Uterus (tissue), 4 donors: ENCODE measurements around the gene MIB2. TPM values are rescaled to one million over a fixed set of nuclear protein-coding genes. Genes with fewer than 3 reads are reported as not detected.

Source experiments
- DNase-seq, 2 donors: peaks; one replicate each; pipeline ENCODE4 v3.0.0-alpha.2; 2019 to 2020
- H3K27ac ChIP-seq, 2 donors: fragments of 200-600 bp; sonication (generic); 1 replicate in 1 of 2; 2 replicates in 1 of 2; pipeline ENCODE4 v1.5.1; 2016 to 2018
- H3K27me3 ChIP-seq, 2 donors: fragments of 200-600 bp; sonication (generic); one replicate each; pipeline ENCODE4 v1.5.1; 2018 to 2019; ENCODE audit warnings: control low read depth in 1 of 2
- H3K36me3 ChIP-seq, 2 donors: fragments of 200-600 bp; sonication (generic); one replicate each; pipeline ENCODE4 v1.5.1; 2019; ENCODE audit warnings: control low read depth in 1 of 2
- H3K4me1 ChIP-seq, 2 donors: fragments of 200-600 bp; sonication (generic); one replicate each; pipeline ENCODE4 v1.5.1; 2018 to 2019; ENCODE audit warnings: control low read depth in 1 of 2
- H3K4me3 ChIP-seq, 2 donors: fragments of 200-600 bp; sonication (generic); 1 replicate in 1 of 2; 2 replicates in 1 of 2; pipeline ENCODE4 v1.5.1; 2018 to 2019; ENCODE audit warnings: mild to moderate bottlenecking in 1 of 2
- H3K9me3 ChIP-seq, 2 donors: fragments of 200-600 bp; sonication (generic); one replicate each; pipeline ENCODE4 v1.5.1; 2019; ENCODE audit warnings: control low read depth in 1 of 2
- POLR2A ChIP-seq, 2 donors: fragments of 450-650 bp; IDR thresholded peaks; one replicate each; pipeline ENCODE4 v1.6.1; 2016; ENCODE audit warnings: antibody characterized with exemption in 2 of 2, mild to moderate bottlenecking in 1 of 2, moderate library complexity in 1 of 2
- intact Hi-C: fragments of 100-400 bp; cut with DNase I; formaldehyde crosslinking; loops from one replicate; pipeline ENCODE4 v1.15.1; 2023; ENCODE audit warnings: low total_unique reads
- total RNA-seq, 4 donors: library from RNA; depleted of rRNA in 3 of 4; stranded (reverse); fragments of >200 nt in 3 of 4; gene quantifications; one replicate each; pipeline versions ENCODE4 v1.1.0 to v1.2.4, GENCODE V29; 2014 to 2023
- TF ChIP-seq, protein P1 (sequence below), 4 experiments: fragments of 200-600 bp in 2 of 4; fragments of 450-650 bp in 2 of 4; sonication (generic) in 2 of 4; IDR thresholded peaks; one replicate each; pipeline ENCODE4 v1.5.1; 2016 to 2019; ENCODE audit warnings: antibody characterized with exemption in 4 of 4, mild to moderate bottlenecking in 2 of 4, moderate library complexity in 1 of 4
- donor health status: DM: yes; HTN: yes; CAD: no.

MIB2 gene
- total RNA-seq, 4 donors from 2014 or later, result 43.0 to 78.2 (median 57.6) TPM

DNA sequence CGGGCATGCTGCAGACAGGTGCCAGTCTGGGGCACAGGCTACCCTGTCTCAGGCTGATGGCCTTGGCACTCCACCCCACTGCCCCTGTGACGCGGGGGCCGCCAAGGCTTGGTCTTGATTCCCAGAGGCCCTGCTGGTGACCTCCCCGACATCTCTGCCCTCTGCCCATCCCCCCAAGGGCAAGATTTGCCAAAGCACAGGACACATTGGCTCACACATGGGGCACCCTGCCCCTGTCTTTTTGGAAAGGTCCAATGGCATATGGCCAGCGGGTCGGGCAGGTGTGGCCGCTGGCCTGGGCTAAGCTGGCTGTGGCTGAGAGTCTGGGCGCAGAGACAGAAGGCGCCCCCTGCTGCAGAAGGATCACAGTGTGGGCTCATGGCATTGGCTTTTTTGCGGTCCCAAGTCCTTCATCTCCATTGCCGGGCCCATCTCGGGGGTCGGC is 4.6 kb downstream of the MIB2 start:
- Histone ChIP-seq H3K36me3 (no peaks in the 10 kb centered on the region), H3K4me3 (no peak overlapping the region), H3K4me1 (peaks cover 0 to 14% of the 10 kb centered on the region in 2 donors), H3K27ac (no peak overlapping the region), H3K27me3 (no peaks in the 10 kb centered on the region), H3K9me3 (no peaks in the 10 kb centered on the region)
- intact Hi-C loops, result no loop called here
- DNase-seq, result no peak
- TF ChIP-seq, protein P1, sequence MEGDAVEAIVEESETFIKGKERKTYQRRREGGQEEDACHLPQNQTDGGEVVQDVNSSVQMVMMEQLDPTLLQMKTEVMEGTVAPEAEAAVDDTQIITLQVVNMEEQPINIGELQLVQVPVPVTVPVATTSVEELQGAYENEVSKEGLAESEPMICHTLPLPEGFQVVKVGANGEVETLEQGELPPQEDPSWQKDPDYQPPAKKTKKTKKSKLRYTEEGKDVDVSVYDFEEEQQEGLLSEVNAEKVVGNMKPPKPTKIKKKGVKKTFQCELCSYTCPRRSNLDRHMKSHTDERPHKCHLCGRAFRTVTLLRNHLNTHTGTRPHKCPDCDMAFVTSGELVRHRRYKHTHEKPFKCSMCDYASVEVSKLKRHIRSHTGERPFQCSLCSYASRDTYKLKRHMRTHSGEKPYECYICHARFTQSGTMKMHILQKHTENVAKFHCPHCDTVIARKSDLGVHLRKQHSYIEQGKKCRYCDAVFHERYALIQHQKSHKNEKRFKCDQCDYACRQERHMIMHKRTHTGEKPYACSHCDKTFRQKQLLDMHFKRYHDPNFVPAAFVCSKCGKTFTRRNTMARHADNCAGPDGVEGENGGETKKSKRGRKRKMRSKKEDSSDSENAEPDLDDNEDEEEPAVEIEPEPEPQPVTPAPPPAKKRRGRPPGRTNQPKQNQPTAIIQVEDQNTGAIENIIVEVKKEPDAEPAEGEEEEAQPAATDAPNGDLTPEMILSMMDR (IDR thresholded peaks at IDR 0.05), result no peak
- no peak for TF ChIP-seq POLR2A (IDR thresholded peaks at IDR 0.05)

DNA sequence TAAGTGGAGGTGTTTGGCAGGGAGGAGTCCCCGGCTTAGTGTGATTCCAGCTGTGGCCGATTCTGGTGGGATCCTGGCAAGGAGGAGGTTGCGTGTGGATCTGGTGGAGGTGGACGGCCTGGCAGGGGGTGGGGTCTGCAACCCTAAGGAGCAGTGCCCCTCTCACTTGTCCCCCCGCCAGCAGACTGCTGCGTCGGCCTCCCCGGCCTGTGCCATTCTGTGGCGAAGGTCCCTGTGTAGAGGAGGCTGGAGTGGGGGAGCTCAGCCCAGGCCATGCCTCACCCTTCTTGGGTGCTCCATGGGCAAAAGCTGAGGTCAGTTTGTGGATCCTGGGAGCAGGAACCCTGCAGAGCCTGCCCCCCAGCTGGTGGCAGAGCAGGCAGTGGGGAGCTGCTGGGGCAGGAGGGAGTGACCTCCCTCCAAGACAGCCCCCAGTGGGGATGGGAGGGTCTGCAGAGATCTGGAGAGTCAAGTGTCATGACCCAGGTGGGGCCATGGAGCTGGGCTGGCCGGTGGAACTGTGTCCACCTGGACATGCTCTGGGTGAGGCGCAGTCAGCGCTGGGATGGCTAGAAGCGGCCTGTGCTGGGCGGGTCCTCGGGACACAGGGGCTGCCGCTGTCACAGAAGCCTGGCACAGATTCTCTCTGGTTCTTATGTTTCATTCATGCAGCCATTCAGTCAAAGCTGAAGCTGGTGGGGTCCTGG is 5.3 kb downstream of the MIB2 start:
- Histone ChIP-seq H3K36me3 (no peaks in the 10 kb centered on the region), H3K4me3 (no peak overlapping the region), H3K4me1 (peaks cover 0 to 14% of the 10 kb centered on the region in 2 donors), H3K27ac (no peak overlapping the region), H3K9me3 (no peaks in the 10 kb centered on the region), H3K27me3 (no peaks in the 10 kb centered on the region)
- intact Hi-C loops, result no loop called here
- no peak for DNase-seq
- TF ChIP-seq, protein P1 (IDR thresholded peaks at IDR 0.05), result no peak
- no peak for TF ChIP-seq POLR2A (IDR thresholded peaks at IDR 0.05)

DNA sequence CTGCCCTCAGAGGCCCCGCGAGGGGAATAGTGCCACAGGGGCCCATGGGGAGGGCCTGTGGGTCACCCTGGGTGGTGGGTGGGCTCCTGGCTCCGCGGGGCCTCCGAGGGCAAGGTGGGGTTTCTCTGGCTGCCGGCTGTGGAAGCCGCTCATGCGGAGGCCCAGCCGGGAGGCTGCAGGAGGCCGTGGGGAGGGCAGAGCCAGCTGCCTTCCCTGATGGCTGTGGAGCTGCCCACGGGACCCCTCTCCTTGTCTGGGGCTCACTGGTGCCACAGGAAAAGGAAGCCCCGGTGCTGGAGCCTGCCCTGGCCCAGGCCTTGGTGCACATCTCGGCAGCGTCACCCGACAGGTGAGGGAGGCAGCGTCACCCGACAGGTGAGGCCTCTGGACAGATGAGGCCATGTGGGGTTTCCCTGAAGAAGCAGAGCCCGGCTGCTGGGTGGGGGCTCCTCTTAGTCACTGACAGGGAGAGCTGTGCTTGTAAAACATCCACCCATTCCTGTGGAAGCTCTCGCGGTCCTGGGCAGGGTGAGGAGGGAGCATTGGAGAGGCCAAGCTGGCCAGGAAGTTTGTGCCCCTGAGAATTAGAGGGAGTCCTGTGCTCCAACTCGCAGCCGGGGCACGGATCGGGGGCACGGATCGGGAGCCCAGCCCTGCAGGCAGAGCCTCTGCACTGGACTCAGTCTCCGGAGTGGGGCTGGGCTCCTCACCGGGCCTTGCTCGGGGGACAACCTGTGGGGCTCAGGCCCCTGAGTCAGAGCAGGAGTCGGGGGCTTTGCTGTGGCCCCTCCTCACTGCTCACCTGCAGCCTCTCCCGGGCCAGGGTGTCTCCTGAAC is 6.1 kb downstream of the MIB2 start:
- no peak for DNase-seq
- no peaks in the 10 kb centered on the region for H3K9me3 ChIP-seq
- no peak overlapping the region for H3K4me3 ChIP-seq
- TF ChIP-seq, protein P1 (IDR thresholded peaks at IDR 0.05), result no peak
- TF ChIP-seq POLR2A (IDR thresholded peaks at IDR 0.05), result no peak
- intact Hi-C loops, result no loop called here
- H3K27ac ChIP-seq, result no peak overlapping the region
- H3K4me1 ChIP-seq, result peaks cover 0 to 12% of the 10 kb centered on the region in 2 donors
- no peaks in the 10 kb centered on the region for H3K36me3 ChIP-seq
- no peaks in the 10 kb centered on the region for H3K27me3 ChIP-seq

DNA sequence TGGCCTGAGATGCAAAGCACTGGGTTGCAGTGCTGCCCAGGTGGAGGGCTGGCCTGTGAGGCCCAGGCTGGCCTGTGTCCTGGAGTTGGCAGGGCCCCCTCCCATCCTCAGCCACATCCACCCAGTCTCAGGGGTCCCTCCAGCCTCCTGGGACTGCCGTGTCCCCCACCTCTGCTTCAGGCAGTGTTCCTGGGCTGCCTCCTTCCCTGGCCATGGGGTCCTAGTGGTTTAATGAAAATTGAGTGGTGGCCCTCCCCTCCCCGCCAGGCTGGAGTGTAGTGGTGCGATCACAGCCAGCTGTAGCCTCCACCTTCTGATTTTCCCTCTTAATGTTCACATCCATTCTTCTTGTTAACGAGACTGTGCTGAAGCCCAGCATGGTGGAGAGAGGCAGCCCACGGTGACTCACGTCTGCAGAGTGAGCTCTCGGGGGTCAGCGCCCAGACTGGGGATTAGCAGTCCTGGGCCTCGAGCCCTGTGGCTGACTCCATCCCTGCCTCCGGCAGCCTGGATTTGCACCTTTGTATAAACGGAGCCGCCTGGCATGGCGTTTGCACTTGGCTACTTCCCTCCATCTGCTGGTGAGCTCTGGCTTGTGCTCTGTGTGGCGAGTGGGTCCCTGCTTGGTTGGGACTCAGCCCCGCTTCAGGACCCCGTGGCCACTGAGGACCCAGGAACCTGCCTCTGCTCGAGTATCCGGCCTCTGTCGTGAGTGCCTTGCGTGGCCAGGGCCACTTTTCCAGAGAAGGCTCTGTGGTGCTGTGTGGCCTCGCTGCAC is 6.9 kb downstream of the MIB2 start:
- Histone ChIP-seq H3K27ac (no peak overlapping the region), H3K4me3 (no peak overlapping the region), H3K4me1 (peaks cover 0 to 4% of the 10 kb centered on the region in 2 donors), H3K27me3 (no peaks in the 10 kb centered on the region), H3K36me3 (no peaks in the 10 kb centered on the region), H3K9me3 (no peaks in the 10 kb centered on the region)
- no peak for DNase-seq
- intact Hi-C loops, result no loop called here
- TF ChIP-seq, protein P1 (IDR thresholded peaks at IDR 0.05), result no peak
- no peak for TF ChIP-seq POLR2A (IDR thresholded peaks at IDR 0.05)
